Large intestine (tissue), 3 donors: ENCODE results near the gene MGLL. TPM values are rescaled to one million over a fixed set of nuclear protein-coding genes. Genes with fewer than 3 reads are reported as not detected.

Experiments used
- DNase-seq, 2 donors: peaks; one replicate each; pipeline versions ENCODE4 v3.0.0 to v3.0.0-alpha.2; 2013
- H3K27ac ChIP-seq: one replicate; pipeline ENCODE4 v1.5.1; 2013; ENCODE audit warnings: low read length
- H3K27me3 ChIP-seq: 2 replicates; pipeline ENCODE4 v1.6.1; 2013; ENCODE audit warnings: low read length; ENCODE audit not compliant: control insufficient read depth, insufficient read depth
- H3K36me3 ChIP-seq: 2 replicates; pipeline ENCODE4 v1.6.1; 2013; ENCODE audit warnings: low read length; ENCODE audit not compliant: control insufficient read depth, insufficient read depth
- H3K4me1 ChIP-seq: one replicate; pipeline ENCODE4 v1.6.1; 2013; ENCODE audit warnings: low read length; ENCODE audit not compliant: control insufficient read depth, insufficient read depth
- H3K4me3 ChIP-seq: one replicate; pipeline ENCODE4 v1.5.1; 2013; ENCODE audit warnings: low read length
- H3K9me3 ChIP-seq: one replicate; pipeline ENCODE4 v1.6.1; 2013; ENCODE audit warnings: mild to moderate bottlenecking, low read depth, low read length, moderate library complexity; ENCODE audit not compliant: control insufficient read depth
- WGBS: methylation state at CpG from one replicate; pipeline ENCODE4 v1.1.5; 2013; ENCODE audit warnings: low lambda C conversion rate; ENCODE audit not compliant: insufficient coverage; 5-methylcytosine and 5-hydroxymethylcytosine counted together
- polyA plus RNA-seq: library from polyadenylated mRNA; unstranded; fragments of 120-200 nt; gene quantifications from one replicate; pipeline ENCODE4 v1.2.1, GENCODE V29; 2013

The MGLL gene
- polyA plus RNA-seq, 1 donor = 22.8 TPM

DNA sequence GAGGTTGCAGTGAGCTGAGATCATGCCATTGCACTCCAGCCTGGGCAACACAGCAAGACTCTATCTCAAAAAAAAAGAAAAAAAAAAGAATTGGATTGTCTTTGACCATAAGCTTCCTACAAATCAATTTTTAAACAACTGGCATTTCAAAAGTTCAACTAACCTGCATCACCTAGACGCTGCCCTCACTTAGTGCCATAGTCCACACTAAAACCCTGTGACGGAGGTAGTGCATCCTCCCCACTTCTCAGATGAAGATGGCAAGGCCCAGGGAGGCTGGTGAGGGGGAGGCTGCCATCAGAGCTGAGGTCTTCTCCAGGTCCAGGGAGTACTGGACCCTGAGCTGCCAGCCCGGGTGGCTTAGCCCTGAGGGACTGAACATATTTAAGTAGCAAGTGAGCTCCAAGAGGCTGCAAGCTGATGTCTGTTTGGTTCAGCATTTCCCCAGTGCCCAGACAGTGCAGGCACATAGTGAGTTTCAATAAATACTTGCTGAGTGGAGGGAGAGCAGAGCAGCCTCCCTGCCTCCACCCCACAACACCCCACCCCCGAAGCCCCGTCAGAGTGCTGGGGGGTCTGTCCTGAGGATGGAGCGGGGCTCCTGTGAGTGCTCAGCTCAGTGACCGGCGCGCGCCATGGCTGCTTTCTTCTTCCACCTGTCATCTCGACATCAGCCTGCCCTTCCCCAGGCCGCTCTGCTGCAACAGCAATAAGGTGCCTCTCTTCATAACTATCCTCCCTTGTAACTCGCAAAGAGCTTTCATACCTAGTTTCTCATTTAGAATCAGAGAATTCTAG, 52.8 kb downstream of the MGLL start:
- Histone ChIP-seq H3K27ac (no peak overlapping the region), H3K36me3 (no peaks in the 10 kb centered on the region), H3K27me3 (no peaks in the 10 kb centered on the region), H3K4me3 (no peak overlapping the region), H3K4me1 (no peaks in the 10 kb centered on the region), H3K9me3 (peaks cover 11% of the 10 kb centered on the region)
- no CpG with 5 or more reads among the region's 13 CpGs for WGBS
- DNase-seq = no peak

DNA sequence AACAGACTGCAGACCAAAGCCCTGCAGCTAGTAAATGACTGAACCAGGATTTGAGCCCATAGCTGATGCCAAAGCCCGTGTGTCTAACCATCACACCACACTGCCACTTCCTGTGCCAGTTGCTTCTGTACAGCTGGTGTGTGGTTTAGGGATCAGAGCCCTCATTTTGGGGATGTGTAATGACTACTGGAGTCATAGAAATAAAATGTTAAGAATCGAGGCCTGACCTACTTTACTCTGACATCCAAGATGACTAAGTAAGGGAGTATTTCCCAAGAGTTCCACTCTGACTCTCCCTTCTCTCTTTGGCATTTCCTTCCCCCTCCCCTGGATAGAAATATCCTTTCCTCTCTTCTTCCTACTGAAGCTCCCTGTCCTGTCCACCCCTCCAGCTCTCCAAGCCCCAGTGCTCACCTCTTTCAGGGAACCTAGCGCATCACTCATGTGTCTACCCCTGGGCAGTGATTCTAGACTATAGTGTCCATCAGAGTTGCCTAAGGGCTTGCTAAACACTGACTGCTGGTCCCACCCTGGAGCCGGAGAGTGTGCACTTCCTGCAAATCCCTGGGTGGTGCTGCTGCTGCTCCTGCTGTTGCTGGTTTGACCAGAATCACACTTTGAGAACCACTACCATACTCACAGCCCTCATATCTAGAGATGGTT, 53.8 kb downstream of the MGLL start:
- Histone ChIP-seq H3K36me3 (no peaks in the 10 kb centered on the region), H3K4me3 (no peak overlapping the region), H3K27me3 (no peaks in the 10 kb centered on the region), H3K27ac (no peak overlapping the region), H3K4me1 (no peaks in the 10 kb centered on the region), H3K9me3 (peaks cover 11% of the 10 kb centered on the region)
- WGBS = 100% methylated on average over 1 of the region's 4 CpGs
- no peak for DNase-seq

GRCh38 chr3:127767126-127767525, 55.2 kb downstream of the MGLL start:
- no peaks in the 10 kb centered on the region for H3K27me3 ChIP-seq
- peak in 1 of 2 donors; percentile 52 for DNase-seq
- H3K4me3 ChIP-seq = no peak overlapping the region
- peaks cover 3% of the 10 kb centered on the region for H3K4me1 ChIP-seq
- peaks cover 11% of the 10 kb centered on the region for H3K9me3 ChIP-seq
- H3K36me3 ChIP-seq = no peaks in the 10 kb centered on the region
- no peak overlapping the region for H3K27ac ChIP-seq
- no CpG with 5 or more reads among the region's 1 CpG for WGBS

DNA sequence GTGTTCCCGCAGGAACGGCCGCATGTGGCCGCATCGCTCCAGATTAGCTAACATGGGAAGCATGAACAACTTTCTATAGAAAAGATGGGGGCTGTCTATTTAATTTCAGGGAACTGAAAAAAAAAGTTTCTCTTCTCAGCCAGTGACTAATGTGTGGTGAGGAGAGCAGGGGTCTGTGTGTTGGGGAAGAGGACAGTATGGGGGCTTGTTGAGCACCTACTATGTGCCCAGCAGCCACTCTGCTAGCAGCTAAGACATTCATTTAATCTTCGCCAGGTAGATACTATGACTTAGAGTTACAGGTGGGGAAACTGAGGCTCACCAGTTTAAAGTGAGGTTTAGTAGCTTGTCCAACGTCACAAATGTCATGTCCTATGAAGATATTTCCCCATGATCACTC, 56.6 kb downstream of the MGLL start:
- no peak for DNase-seq
- Histone ChIP-seq H3K27me3 (no peaks in the 10 kb centered on the region), H3K27ac (no peak overlapping the region), H3K4me1 (peaks cover 6% of the 10 kb centered on the region), H3K9me3 (peaks cover 11% of the 10 kb centered on the region), H3K4me3 (no peak overlapping the region), H3K36me3 (no peaks in the 10 kb centered on the region)
- 100% methylated on average over 3 of the region's 7 CpGs for WGBS

- Histone ChIP-seq H3K4me1 (peaks cover 6% of the 10 kb centered on the region), H3K27ac (no peak overlapping the region), H3K27me3 (no peaks in the 10 kb centered on the region), H3K4me3 (no peak overlapping the region), H3K9me3 (peaks cover 11% of the 10 kb centered on the region), H3K36me3 (no peaks in the 10 kb centered on the region)
- WGBS = 100% methylated on average over 2 of the region's 5 CpGs
- no peak for DNase-seq
These were observed 57.4 kb downstream of the MGLL start for GRCh38 chr3:127764841-127765362.

GRCh38 chr3:127764301-127764700, 58.0 kb downstream of the MGLL start:
- no peak overlapping the region for H3K27ac ChIP-seq
- H3K27me3 ChIP-seq = no peaks in the 10 kb centered on the region
- H3K4me3 ChIP-seq = no peak overlapping the region
- H3K36me3 ChIP-seq = no peaks in the 10 kb centered on the region
- WGBS = 80% methylated on average over 1 of the region's 8 CpGs
- H3K9me3 ChIP-seq = peaks cover 11% of the 10 kb centered on the region
- no peak for DNase-seq
- peaks cover 6% of the 10 kb centered on the region for H3K4me1 ChIP-seq

DNA sequence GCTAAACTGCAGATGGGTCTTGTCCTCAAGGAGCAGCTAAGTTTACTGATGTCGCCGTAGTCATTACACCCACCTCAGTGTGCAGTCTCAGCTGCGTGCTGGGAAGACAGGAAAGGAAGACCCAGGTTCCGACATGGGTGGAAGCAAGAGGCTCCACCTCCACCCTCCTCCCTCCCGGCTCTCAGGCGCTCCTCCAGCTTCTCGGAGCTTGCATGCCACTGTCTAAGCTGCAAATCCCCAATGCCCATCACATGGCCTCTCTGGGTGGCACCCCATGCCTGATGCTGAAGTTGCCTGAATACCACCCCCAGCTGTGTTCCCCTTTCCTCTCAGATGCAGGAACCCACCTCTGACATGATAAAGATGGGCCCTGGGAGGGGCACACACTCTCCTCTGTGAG, 58.5 kb downstream of the MGLL start:
- Histone ChIP-seq H3K4me1 (peaks cover 6% of the 10 kb centered on the region), H3K27me3 (no peaks in the 10 kb centered on the region)

DNA sequence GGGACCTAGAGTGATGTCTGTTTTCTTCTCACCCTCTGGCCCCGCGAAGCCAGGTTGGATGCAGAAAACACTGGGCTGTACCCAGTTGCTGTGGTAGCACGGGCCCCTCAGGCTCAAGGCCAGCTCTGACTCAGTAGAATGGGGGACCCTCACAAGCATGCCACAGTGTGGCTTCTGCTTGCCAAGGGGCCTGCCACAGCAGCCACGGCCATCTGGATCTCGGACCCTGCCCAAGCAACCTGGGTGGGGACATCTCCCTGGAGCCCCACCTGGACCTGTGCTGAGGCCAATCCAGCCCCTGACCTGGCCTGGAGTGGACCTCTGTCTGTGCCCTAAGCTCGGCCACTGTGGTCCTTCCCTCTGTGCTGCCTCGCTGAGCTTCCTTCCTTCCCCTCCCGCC, 59.0 kb downstream of the MGLL start:
- Histone ChIP-seq H3K27me3 (no peaks in the 10 kb centered on the region), H3K9me3 (peaks cover 5% of the 10 kb centered on the region), H3K27ac (no peak overlapping the region), H3K4me1 (peaks cover 6% of the 10 kb centered on the region), H3K36me3 (no peaks in the 10 kb centered on the region), H3K4me3 (no peak overlapping the region)
- no peak for DNase-seq
- no CpG with 5 or more reads among the region's 8 CpGs for WGBS

More for the DNA sequence above, 58.5 kb downstream of the MGLL start:
- no peaks in the 10 kb centered on the region for H3K36me3 ChIP-seq
- no peak overlapping the region for H3K4me3 ChIP-seq
- no CpG with 5 or more reads among the region's 7 CpGs for WGBS
- no peak for DNase-seq
- peaks cover 9% of the 10 kb centered on the region for H3K9me3 ChIP-seq
- H3K27ac ChIP-seq = no peak overlapping the region

DNA sequence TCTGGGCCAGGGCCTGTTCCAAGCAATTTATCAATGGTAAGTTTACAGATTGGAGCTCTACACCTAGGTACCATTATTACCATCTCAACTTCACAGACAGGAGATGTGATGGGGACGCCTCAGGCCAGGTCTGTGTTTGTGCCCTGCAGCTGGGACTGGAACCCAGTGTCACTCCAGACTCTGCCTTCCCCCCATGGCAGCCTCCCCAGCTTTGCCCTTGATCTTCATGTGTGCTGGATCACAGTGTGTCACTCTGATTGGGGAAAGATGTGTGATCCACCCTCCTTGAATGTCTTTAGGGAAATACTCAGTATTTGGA, 59.6 kb downstream of the MGLL start:
- Histone ChIP-seq H3K4me3 (no peak overlapping the region), H3K27ac (no peak overlapping the region), H3K4me1 (peaks cover 6% of the 10 kb centered on the region), H3K27me3 (no peaks in the 10 kb centered on the region), H3K36me3 (no peaks in the 10 kb centered on the region), H3K9me3 (no peaks in the 10 kb centered on the region)
- no CpG with 5 or more reads among the region's 1 CpG for WGBS
- DNase-seq = no peak

- no peak for DNase-seq
- H3K4me3 ChIP-seq = no peak overlapping the region
- no peaks in the 10 kb centered on the region for H3K9me3 ChIP-seq
- no CpG with 5 or more reads among the region's 15 CpGs for WGBS
- H3K36me3 ChIP-seq = no peaks in the 10 kb centered on the region
- H3K27ac ChIP-seq = no peak overlapping the region
- no peaks in the 10 kb centered on the region for H3K27me3 ChIP-seq
- peaks cover 6% of the 10 kb centered on the region for H3K4me1 ChIP-seq
These were observed 60.1 kb downstream of the MGLL start for GRCh38 chr3:127762077-127762786.
